GM18858 (cell line): ENCODE data around the gene CAMK2D.

Source experiments
- ATAC-seq: cut with Tn5 transposase; IDR thresholded peaks from one replicate; pipeline ENCODE4 v1.9.1; 2021; ENCODE audit not compliant: unreplicated experiment

CAMK2D gene

DNA sequence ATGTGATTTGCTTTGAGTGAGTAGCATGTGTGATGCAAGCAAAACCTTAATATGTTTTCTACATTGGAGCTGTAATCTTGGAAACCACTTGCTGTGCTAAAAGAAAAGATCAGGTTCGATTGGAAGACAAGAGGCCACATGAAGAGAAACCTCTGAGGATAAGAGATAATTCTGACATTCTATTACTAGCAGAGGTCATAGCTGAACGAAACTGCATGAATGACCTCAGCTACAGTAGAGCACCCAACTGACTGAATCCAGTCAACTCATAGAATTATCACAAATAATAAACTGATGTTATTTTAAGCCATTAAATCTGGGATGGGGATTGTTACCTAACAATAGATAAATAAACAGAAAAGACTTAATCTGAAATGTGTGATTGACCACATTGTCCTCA is 147.1 kb downstream of the CAMK2D start:
- no peak for ATAC-seq

DNA sequence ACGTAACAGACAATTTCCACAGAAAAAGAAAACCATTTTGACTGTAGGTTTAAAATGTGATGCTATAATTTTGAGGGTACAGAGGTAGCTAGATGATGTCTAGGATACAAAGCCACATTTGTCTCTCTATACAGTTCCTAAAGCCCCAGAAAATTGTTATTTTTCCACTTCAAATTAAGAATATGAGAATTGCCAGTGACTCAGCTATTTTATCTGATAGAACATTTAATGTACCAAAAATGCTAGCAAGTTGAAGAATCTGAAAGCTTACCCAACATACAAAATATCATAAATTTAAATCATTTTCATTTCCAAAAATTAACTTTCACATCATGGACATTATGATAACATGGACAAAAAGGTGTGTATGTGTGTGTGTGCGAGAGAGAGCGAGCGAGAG is 148.0 kb downstream of the CAMK2D start:
- no peak for ATAC-seq

DNA sequence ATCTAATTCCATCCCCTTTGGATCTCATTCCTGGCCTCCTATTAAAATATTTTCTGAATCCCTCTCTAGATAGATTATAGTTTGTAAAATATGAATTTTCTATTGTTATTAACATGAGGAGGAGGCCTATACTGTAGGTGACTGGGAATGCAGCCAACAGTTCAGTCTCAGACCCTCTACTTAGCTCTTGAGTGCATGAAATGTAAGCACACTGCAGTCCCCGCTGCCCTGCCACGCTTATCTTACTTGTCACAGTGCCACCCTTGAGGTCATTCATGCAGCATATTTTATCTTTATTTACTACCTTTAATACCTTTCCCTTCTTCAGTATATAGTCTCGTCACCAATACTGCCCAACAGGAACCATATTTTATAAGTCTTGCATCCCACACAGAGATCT is 151.0 kb downstream of the CAMK2D start:
- no peak for ATAC-seq

DNA sequence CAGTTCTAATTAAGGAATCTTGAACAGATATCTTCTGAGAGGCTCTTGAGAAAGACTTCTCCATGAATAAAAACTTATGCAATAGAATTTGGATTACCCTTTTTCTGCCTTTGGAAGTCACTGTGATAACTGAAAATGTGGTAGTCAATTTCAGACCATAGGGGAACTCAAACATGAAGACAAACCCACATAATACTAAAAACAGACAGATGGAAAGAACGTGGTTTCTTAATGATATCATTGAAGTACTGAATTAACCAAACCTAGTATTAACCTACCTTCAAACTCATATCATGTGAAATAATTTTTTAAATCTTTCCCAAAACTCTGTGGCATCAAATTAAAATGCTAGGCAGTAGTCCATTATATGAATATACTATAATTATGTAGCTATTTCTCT is 153.5 kb downstream of the CAMK2D start:
- peak; percentile 81 for ATAC-seq

DNA sequence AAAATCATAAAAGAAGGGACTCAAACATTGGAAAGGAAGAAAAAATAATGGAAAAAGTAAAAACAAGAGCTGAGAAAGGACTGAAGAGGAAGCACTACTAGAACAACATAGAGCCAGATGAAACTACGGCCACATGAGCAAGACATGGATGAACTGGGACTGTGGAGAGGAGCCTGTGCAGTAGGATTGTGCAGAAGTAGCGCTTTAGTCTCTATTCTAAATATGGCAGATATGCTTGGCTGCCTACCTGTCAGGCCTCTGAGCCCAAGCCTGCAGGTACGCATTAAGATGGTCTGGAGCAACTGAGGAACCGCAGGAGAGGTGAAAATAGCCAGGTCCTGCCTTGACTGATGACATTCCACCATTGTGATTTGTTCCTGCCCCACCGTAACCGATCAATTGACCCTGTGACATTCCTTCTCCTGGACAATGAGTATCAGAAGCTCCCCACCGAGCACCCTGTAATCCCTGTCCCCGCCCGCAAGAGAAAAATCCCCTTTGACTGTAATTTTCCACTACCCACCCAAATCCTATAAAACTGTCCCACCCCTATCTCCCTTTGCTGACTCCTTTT is 154.3 kb downstream of the CAMK2D start:
- no peak for ATAC-seq

DNA sequence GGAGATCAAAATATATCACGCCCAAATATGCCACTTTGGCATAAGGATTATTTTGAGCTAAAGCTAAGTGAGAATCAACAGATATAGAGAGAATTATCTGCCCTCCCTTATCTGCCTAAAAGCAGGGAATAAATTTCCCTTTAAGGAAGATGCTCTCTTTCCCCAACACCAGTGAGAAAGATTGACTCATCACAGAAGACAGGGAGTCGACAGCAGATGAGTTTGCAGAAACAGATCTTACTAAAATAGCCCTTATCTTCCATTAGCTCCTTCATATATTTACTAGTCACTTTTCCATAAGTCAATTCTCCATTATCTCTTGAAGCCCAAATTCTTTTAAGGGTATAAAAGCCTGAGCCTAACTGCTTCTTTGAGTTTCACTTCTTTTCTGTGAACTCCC is 156.6 kb downstream of the CAMK2D start:
- ATAC-seq = no peak

DNA sequence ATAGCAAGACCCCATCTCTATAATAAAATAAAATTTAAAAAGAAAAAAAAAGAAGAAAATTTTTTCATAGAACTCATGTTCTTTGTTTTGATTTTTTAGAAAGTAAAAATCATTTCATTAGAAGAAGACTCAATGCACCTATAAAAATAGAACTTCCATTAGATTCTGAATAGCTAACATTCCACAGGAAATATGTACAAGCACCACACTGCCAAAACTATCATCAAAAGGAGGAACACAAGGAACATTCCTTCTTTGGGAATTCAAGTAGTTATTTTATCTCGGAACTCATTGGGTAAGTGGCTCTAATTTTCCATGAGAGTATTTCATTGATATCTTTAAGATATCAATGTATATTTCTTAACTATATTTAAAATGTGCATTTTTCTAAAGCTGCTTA is 157.6 kb downstream of the CAMK2D start:
- ATAC-seq = no peak

DNA sequence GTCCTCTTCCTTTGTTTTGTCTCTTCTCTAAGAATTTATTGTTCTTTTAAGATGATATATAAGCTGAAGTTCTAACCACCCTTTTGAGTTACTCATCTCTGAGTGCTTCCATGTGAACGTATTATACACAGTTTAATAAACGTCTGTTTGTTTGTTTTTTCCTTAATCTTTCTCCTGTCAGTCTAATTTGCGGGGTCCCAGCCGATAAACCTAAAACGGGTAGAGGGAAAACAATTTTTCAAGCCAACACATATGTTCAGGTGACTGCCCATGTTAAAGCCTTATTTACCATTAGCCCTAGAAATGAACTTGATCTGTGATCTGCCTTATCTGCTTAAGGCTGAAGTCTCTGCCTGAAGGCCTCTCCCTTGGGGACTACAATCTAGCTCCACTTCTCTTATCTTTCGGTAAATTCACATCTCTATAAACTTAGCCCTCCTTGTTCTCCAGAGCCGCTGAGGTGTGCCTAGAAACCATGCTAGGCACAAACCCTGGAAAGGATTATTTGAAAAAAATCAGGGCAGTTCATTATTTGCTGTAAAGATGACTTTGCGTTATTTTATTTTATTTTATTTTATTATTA is 158.8 kb downstream of the CAMK2D start:
- no peak for ATAC-seq

DNA sequence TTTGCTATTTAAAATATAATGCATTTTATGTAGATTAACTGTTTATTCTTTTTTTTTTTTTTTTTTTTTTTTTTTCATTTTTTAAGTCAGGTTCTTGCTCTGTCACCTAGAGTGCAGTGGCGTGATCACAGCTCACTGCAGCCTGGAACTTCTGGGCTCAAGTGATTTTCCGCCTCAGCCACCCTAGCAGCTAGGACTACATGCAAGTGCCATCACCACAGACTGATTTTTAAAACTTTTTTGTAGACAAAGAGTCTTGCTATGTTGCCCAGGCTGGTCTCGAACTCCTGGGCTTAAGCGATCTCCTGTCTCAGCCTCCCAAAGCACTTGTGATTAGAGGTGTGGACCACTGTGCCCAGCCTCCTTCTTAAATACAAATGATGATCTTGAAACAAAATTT is 159.9 kb downstream of the CAMK2D start:
- no peak for ATAC-seq

DNA sequence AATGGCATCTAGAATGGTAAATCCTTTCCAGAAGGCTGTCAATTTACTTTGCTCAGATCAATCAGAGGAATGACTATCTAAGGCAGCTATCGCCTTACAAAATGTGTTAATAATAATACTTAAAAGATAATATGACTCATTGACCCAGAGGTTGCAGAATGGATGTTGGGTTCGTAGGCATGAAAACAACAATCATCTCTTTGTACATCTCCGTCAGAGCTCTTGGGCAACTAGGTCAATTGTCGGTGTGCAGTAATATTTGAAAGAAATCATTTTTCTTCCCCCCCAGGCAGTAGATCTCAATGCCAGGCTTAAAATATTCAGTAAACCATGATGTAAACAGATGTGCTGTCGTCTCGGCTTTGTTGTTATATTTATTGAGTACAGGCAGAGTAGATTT is 165.1 kb downstream of the CAMK2D start:
- ATAC-seq = no peak

DNA sequence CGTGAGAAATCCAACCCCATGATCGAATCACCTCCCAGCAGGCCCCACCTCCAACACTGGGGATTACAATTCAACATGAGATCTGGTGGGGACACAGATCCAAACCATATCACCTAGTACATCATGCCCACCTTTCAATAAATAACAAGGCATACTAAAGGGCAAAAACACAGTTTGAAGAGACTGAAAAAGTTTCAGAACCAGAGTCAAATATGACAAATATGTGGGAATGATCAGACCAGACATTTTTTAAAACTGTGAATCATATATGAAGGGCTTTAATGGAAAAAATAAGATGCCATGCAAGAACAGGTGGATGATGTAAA is 167.3 kb downstream of the CAMK2D start:
- no peak for ATAC-seq

DNA sequence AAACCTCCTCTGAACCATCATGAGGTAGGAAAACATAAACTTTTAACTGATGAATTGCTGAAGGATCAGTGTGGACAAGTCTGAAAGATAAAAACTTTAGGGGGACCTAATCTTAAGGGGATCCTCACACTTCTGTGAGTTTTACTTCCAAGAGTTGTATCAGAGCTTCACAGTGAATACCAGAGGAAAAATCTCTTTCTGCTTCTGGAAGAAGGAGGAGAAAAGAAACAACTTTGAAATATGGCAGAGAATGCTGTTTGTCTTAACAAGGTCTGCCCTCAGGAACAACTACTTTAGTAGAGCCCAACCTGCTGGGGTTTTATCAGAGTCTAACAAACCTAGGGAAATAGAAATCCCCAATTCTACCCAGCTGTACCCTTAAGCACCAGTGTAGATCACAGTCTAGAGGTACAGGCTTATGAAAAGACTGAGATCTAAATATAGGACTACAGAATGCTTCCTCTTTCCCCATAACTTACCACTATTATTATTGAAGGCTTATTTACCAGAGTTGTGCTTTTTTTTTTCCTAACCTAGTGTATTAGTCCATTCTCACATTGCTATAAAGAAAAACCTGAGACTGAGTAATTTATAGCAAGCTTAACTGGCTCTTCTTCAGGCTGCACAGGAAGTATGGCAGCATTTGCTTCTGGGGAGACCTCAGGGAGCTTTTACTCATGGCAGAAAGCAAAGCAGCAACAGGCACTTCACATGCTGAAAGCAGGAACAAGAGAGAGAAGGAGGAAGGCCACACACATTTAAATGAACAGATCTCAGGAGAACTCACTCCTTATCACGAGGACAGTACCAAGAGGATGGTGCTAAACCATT is 167.9 kb downstream of the CAMK2D start:
- ATAC-seq = peak; percentile 75

DNA sequence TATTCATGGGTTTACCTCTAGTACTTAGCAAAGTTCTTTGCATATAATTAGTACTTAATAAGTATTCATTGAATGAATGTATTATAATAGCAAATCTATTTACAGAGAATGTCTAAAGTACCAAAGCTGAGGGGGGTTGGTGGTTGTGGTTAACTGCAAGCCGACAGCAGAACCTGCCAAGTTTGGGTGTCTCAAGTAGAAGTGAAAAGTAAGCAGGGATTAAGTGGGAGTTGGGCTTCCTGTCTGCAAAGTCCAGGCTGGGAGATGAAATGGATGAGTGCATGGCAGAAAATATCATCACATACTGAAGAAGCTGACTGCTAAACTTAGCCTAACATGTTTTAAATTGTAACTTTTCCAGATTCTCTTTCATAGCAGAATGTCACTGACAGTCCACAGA is 169.6 kb downstream of the CAMK2D start:
- ATAC-seq = no peak

DNA sequence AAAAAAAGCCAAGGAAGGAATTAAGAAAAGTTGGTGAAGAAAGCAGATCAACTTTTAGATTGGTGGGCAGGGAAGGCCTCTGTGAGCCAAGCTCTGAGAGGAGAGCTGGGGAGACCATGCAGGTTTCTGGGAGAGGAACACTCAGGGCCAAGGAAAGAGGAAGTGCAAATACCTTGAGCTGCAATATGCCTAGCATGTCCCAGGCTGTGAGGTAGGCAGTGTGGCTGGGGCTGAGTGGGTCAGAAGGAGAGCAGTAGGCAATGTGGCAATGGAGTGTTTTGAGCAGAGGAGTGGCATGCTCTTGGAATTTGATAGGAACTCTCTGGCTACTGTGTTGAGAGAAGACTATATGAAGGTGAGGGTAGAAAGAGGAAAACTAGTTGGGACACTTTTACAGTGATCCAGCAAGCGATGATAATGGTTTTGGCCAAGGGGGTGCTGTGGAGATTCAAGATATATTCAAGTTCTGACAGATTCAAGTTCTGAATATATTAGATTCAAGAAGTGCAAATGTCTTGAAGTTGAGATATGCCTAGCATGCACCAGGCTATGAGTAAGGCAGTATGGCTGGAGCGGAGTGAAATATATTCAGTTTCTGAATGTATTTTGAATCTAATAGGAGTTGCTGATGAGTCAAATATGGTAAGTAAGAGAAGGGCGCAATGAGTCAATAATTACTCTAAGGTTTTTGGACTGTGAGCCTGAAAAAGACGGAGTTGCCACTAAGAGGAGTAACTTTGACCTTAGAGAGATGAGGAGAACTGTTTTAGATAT is 172.5 kb downstream of the CAMK2D start:
- no peak for ATAC-seq

DNA sequence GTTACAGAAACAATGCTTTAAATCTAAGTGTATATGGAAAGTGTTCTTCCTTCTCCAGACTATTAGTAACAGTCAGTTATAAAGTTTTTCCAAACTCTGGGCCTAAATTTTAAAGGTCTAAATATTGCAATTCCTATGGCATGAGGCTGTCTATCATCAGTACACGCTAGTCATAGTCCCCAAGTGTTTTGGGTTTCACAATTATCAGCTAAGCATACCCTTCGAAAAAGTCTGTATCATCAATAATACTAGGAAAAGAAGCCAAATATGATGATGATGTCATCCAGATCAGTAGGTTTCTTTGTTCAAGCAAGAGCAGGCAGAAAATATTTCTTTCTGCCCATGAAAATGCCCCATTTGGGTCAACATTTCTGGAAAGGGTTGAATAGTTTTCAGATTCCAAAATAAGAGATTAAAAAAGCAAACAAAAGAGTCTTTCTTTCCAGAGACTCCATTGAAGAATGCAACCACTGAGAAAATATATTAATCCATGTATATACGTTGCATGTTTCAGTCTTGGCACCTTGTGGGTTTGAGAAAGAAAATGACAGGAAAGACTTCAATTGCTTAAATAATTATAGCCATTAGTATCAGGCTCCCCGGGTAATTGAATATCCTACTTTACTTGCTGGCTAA is 173.8 kb downstream of the CAMK2D start:
- ATAC-seq = no peak

DNA sequence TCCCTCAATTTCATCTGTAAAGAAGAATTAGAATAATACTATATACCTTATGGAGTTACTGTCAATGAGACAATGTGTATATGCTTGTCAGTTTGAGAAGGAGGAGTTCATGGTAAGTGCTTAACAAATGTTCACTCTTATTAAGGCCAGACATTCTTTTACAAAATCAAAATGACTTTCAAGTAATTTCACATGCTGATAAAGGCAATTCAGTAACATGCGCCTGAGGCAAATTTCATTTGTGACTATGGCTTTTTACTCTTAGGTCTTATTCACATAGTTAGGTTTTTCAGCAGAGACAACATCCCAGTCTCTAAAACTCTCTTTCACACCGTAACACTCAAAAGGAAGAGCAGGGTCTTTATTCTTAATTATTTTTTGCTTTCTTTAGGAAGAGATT is 174.4 kb downstream of the CAMK2D start:
- ATAC-seq = no peak

DNA sequence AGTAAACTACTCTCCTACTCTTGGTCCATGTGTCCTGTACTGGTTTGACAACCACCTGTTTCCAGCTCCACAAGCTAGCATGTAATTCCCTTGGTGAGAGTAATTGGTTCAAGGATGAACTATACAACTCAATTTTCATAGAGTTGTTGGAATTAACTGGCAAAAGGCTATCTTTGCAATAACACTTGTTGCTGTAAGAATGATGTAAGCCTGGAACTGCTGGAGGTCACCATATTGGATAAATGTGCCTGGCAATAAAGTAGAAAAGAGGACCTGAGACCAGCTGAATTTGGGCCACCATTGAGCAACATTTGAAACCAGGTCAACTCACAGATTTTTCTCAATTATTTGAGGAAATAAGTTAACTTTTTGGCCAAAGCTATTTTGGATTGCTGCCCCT is 175.5 kb downstream of the CAMK2D start:
- no peak for ATAC-seq

DNA sequence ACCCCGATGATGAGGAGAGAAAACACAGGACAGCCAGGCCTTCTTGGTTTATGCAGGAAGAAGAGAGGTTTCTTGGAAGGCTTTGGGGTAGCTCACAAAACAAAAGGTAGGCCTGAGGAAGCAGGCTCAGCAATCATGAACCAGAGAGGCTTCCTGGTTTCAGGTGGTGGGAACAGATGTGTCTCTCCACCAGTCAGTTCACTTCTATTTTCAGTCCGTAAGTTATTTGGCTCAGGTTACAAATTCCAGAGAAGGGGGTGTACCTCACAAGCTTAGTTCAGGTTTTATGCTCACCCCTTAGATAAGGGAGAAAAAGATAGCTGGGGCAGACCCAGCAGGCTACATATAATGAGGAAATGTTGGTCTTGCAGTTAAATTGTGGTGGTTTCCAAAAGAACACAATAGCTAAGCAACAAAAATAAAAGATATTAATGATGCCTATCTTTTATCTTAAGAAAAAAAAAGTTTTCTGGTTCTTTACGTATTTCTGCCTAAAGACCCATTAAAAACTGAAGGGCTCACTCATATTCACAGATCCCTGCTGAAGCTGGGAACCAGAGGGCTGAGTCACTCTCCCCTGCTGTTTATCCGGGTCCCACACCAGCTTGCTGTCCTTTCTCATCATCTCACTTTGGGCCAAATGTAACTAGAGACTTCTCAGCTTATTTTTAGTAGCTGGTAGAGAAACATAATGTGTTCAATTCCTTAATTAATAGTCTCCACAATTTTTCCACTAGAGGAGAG is 177.0 kb downstream of the CAMK2D start:
- no peak for ATAC-seq

DNA sequence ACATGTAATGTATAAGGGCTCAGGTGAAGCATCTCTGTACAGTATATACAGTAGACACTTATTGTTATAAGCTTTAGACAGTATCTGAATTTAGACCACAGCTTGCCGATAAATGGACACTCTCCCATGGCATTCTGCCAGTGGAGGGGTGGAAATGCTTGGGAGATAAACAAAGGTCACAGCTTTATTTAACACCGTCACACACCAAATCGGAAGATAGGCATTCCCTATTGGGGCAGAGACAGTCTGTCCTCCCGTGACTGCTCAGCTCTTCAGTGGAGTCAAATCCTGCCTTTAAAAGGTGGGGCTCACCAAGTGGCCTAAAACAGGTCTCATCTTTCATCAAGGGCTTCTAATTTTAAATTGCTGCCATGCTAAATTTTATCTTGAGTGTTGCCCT is 178.8 kb downstream of the CAMK2D start:
- no peak for ATAC-seq

DNA sequence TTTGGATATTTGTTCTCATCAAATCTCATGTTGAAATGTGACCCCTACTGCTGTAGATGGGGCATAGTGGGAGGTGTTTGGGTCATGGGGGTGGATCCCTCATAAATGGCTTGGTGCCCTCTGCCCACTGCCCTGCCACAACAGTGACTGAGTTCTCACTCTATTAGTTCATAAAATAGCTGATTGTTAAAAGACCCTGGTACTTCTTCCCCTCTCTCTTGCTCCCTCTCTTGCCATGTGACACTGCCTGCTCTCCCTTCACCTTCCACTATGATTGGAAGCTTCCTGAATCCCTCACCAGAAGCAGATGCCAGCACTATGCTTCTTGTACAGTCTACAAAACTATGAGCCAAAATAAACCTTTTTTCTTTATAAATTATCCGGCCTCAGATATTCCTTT is 182.2 kb downstream of the CAMK2D start:
- no peak for ATAC-seq
